Renal pelvis (tissue), 4 donors: ENCODE measurements around the gene TBC1D23. TPM values are rescaled to one million over a fixed set of nuclear protein-coding genes. Genes with fewer than 3 reads are reported as not detected.
A peak's percentile ranks its signal among the peaks of the same experiment; 100 is the strongest.
"Not testable (repeated sequence)": the region's sequence is repeated elsewhere in the genome, so short reads cannot be mapped to it uniquely, and the experiment has no call there.

Experiments
- DNase-seq: peaks from one replicate; pipeline ENCODE4 v3.0.0-alpha.2; 2013
- polyA plus RNA-seq, 3 donors: library from polyadenylated mRNA; unstranded; fragments of 120-200 nt; gene quantifications; one replicate each; pipeline ENCODE4 v1.2.1, GENCODE V29; 2013; ENCODE audit not compliant: insufficient read length in 3 of 3

Gene TBC1D23
- polyA plus RNA-seq, 3 donors = 31.6 to 36.1 (median 34.8) TPM

DNA sequence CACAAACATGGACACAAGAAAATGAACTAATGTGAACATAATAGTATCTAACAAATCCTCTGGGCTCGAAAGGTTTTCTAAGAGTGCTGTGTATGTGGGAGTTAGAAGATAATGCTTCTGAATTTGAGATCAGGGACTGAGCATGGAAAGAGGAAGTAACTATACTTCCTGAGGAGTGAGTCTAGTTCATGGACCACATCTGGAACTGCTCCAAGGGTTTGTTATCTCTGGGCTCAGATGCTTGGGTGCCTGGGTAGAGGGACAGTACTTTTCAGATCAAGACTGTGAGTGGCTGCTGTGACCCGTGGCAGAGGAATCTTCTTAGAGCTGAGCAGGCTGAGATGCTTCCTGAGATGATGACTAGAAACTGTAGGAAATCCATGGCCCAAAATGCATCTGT lies 28.5 kb downstream of the TBC1D23 start:
- DNase-seq = no peak

DNA sequence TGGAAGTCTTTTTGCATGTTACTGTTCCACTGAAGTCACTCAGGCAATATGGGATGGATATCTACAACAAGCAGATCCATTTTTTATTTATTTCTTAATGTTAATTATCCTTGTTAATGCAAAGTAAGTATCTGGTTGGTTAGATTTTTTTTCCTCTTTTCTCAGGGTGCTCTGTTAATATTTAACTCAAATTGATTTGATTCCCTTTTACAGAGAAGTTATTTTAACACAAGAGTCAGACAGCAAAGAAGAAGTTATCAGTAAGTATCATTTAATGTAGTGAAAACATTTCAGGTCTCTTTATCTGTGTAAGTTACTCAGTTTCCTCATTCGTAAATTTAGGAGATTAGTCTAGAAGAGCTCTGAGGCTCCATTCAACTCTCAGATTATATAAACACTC lies 34.3 kb downstream of the TBC1D23 start:
- DNase-seq = no peak

DNA sequence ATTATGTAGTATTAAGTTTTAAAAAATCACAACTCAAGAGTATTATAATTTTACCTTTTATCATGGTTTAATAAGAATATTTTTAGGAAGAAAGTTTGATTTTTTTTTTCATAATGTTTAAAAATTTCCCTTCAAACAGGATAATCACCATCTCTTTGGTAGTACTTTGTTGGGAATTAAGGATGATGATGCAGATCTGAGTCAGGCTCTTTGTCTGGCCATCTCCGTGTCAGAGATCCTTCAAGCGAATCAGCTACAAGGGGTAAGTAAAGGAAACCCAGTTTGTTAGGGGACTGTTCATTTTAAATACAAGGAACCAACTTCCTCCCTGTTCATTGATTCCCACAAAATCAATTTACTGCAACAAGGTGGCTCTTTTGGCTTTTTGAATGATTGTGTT lies 37.0 kb downstream of the TBC1D23 start:
- no peak for DNase-seq

DNA sequence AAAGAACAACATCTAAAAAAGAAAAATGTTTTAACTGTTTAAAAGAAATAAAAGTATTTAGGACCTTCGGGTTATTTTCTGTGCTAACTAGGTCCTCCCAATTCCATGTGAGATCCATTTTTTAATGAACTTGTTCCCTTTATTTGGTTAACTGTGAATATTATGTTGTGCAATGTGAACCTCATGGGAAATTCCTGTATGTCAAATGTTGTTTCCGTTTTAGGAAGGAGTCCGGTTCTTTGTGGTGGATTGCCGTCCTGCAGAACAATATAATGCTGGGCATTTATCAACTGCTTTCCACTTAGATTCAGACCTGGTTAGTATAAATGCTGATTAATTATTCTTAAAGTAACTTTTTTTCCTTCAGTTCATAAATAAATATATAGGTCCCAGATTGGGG lies 38.2 kb downstream of the TBC1D23 start:
- DNase-seq = no peak

DNA sequence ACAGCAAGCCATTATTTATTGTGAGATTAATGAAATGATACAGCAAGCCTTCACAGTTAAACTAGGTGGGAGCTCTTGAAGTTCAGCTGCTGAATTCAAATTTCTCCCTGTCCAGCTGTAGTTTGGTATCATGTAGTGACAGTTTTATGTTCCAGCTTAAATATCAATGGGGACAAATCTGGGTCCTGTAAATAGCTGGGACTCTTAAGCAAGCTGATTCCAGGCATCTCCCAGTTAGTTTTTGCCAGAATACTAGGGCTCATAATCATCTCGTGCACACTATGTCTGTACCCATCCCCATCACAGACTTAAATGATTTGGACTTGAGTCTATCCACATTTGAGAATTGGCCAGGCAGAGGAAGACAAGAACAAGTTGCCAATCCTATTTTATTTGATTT lies 45.9 kb downstream of the TBC1D23 start:
- no peak for DNase-seq

DNA sequence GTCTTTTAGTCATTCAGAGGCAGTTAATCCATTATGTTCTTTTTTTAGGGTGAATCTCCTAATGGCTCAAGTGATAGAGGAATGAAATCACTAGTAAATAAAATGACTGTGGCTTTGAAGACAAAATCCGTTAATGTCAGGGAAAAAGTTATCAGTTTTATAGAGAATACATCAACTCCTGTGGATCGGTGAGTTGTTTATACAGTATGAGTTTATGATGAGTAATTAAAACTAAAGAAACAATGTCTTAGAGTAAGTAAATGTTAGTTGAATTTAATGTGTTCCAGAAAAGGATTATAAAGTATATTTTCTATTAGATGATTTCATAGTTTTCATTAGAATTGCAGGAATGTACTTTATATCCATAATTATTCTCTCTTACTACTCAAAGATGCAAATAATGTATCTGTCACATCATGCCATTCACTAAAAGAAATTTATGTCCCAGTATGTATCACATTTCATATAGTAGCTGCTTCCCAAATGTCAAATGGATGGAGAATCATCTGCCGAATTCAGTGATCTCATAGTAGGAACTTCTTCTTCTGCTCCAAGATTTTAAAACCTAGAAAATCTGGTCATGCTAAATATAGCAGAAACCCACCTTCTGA lies 49.7 kb downstream of the TBC1D23 start:
- DNase-seq = no peak

DNA sequence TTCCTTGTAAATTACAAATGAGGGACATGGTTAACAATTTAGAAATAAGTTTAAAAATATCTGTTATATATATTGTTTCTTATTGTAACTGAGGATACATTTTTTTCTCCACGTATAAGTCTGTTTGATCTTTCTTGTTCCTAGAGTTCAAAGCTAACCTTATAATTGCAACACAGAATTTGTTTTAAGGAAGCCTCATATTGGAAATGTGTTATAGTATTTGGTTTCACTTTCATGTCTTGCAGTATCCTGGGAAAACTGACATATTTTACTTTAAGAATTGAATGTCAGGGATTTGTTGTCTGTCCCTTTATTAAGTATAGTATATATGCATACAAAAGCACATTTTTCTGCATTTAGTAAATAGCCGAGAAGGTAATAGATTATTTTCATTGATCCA lies 50.2 kb downstream of the TBC1D23 start:
- no peak for DNase-seq

DNA sequence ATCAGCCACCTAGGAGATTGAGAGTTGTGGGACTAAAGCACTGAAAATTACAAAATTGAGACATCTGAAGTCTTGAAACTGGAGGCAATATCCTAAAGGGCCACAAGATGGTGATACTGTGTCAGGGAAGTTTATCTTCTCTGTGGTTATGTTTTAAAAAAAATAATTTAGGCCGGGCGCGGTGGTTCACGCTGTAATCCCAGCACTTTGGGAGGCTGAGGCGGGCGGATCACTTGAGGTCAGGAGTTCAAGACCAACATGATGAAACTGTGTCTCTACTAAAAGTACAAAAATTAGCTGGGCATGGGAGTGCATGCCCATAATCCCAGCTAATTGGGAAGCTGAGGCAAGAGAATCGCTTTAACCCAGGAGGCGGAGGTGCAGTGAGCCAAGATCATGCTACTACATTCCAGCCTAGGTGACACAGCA lies 55.9 kb downstream of the TBC1D23 start:
- peak; percentile 24 for DNase-seq

DNA sequence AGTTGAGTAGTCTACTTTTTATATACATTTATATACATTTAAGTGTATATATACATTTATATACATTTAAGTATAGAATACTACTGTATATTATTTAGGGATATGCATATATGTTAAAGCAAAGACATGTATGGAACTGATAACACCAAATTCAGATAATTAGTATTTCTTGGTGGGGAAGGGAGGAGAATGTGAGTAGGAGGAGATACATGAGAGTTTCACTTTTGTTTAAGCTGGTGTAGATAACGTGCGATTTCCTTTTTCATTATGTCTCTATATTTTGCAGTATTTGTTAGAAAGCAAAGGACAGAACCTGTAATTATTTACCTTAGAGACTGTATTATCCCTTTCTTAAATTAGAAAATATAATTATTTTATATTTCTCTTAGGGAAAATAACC lies 57.1 kb downstream of the TBC1D23 start:
- no peak for DNase-seq

DNA sequence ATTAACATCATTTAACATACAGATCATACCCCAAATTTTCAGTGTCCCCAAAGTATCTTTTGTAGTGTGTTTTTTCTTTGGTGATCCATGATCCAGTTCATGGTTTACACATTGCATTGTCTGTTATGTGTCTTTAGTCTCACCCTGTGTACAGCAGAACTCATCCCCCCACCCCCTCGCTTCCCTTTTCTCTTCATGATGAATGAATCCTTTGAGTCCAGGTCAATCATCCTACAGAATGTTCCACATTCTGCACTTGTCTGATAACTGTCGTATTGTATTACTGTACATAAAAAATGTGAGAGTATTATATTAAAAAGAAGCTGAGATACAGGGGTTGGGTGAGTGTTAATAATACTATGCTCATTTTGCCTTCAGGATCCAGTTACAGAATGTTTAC lies 59.2 kb downstream of the TBC1D23 start:
- DNase-seq = no peak

DNA sequence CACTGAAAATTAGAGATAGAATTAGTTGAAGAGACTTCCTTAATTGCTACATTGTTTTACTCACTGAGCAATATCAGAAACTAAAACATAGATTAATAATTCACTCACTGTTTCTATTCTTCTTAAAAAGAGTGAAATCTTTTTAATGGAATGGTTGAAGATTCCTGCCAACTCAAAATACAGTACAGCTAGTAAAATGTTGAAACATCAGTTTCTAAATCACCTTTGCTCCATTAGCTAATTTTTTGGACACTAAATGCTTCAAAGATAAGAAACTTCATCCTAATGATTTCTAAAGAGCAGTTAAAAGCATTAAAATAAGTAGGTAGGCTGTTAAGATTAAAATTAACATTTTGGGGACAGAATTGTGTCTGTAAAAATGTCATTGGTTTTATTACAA lies 63.3 kb downstream of the TBC1D23 start:
- DNase-seq = no peak

DNA sequence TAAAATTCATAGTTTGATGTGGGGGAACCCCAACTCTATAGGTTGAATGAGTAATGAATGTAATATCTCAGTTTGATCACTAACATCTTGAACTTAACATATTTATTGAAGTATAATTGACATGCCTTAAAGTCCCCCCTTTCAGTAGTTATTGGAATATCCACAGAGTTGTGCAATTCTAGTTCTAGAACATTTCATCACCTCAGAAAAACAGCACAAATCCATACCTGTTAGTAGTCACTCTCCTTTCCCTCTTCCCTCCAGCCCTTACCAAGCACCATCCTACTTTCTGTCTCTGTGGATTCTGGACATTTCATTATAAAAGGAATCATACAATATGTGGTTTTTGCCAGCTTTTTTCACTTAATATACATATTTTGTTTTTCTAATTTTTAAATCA lies 65.0 kb downstream of the TBC1D23 start:
- no peak for DNase-seq

DNA sequence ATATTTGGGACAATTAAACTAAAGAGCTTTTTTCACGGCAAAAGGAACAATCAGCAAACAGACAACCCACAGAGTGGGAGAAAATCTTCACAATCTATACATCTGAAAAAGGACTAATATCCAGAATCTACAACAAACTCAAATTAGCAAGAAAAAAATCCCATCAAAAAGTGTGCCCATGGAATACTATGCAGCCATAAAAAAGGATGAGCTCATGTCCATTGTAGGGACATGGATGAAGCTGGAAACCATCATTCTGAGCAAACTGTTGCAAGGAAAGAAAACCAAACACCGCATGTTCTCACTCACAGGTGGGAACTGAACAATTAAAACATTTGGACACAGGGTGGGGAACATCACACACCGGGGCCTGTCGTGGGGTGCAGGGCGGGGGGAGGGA lies 66.6 kb downstream of the TBC1D23 start:
- DNase-seq = not testable (repeated sequence)

DNA sequence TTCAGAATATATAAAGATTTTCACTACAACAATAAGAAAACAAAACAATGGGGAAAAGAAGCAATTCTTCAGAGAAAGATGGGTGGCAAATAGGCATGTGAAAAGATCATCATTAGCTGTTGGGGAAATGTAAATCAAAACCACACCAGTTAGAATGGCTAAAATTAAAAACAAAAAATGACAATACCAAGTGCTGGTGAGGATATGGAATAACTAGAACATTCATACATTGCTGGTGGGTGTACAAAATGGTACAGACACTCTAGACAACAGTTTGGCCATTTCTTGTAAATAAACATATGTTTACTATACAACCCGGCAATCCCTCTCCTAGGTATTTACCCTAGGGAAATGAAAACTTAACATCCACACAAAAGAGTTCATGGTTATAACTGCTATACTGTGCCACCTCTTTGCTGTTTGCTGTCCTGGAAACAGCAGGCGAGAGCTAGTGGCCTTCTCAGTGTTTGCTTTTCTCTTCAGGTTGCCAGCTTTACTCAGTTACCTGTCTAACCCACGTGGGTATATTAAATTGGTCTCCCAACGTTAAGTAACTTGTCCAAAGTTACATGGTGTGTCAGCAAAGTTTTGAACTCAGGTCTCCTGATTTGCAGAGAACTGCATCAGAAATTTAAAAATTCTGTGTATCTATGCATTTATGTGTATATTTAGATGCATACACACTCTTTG lies 69.2 kb downstream of the TBC1D23 start:
- no peak for DNase-seq

DNA sequence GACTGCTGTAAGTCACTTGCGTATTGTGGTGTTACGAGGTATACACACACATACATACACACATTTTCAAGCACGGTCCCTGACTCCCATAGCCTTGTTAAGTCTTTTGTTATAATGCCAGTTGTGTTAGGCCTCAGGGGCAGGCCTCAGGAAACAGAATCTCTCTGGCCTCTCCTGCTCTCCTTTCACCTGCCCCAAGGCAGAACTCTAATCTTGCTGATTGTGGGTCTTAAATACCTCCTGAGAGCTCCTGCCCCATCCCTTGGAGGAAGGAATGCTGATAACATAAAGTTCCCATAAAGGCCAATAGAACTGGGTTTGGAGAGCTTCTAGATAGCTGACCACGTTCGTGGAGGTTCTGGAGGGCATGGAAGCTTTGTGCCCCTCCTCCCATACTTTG lies 69.9 kb downstream of the TBC1D23 start:
- DNase-seq = no peak

DNA sequence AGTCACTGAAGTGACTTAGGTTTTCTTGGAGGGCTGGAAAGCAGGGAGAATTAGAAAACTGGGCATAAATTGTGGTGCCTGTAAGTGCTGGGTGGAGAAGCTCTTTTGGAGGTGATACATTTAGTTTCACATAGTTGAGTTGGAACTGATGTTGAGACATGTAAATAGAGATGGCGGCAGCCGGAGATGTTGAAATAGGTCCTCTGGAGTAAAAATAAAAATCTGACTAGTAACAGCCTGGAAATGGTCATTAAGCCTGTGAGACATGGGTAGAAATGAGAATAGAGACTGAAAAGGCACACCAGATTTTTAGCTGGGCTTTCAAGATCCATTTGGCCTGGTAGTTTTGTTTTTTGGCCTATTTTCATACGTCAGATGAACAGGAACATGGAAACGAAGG lies 70.9 kb downstream of the TBC1D23 start:
- no peak for DNase-seq

DNA sequence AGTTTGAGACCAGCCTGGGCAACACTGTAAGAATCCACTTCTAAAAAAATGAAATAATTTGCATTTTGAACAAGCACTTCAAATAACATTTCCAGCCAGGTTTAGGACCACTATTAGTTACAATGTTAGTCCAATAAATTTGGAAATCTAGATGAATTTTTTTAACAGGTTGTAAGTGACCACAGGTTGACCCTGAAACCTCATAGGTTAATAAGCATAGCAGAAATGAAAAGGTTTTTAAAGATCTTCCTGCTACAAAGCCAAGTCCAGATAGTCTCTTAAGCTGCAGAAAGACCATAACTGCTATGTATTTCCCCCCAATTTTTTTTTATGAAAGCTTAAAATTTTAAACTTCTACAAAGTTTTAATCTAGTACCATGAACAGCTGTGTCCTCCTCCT lies 72.3 kb downstream of the TBC1D23 start:
- DNase-seq = no peak

DNA sequence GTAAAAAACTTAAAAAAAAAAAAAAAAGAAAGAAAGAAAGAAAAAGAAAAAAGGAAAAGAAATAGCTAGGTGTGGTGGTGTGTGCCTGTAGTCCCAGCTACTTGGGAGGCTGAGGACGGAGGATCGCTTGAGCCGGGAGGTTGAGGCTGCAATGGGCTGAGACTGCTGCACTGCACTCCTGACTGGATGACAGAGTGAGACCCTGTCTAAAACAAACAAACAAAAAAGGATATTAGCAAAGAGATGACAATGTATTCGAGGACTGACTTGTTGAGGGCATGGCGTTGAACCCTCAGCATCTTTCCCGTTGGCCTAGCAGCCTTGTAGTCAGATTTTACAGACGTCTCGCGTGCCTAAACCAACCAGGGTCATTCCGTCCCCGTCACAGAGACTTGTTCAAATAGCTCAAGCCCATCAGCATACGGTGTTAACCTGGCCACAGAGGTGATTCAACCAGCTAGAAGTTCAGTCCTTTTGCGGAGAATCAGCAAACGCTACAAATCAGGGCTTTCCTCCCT lies 73.2 kb downstream of the TBC1D23 start:
- DNase-seq = no peak

DNA sequence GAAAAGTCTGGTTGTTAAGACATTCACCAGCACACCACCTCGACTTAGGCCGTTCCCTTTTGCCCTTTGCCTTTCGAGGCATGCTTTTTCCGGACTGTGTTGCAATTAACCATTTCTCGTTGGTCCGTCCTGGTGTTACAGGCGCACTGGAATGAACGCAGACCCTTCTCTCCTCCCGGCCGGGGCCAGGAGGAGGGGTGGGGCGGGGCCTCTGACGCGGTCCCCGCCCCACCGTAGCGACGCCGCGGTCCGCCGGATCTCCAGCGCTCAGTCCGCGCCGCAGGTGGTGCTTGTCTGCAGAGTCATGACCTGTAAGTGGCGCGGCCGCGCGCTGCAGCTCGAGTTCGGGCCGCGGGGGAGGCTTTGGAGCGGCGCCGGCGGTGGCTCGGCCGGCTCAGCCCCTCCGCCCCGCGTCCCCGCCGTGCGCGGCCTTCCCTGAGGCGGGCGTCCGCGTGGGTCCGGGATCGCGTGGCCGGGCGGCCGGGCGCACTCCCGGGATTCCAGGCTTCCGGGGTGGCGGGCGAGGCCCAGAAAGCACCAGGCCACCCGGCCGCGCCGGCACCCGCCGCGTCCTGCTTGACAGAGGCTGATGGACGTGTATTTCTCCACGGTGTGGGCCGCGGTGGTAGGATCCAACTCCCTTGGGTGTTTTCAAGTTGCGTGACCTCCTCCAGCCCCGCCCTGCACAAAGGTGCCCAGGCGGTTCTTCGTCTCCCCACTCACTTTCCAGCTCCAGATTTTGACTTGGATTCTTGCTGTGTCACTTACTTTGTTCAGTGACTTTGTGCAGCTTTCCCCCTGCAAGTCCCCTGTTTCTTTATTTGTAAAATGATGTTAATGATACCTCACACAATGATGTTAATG lies 73.9 kb downstream of the TBC1D23 start, which contains the start of gene NIT2:
NIT2 (plus strand) TSS at position 270 of the 864 bp plus-strand sequence; CDS start at position 305, 35 bp downstream.
- DNase-seq = peak; percentile 86

DNA sequence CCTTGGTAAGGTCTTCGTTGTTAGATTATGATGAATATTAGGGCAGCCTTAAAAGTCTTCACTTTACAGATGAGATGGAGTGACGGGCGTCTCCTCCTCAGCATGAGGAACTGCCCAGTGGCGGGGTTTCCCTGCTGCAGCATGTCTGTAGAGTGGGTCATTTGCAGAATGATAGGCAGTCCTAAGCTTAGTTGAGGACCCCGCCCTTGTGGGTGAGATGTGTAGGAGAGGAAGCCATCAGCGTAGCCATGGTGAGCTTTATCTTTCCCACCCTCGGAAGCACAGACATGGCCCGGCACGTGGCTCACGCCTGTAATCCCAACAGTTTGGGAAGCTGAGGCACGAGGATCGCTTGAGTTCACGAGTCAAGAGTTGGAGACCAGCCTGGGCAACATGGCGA lies 74.6 kb downstream of the TBC1D23 start:
- no peak for DNase-seq

DNA sequence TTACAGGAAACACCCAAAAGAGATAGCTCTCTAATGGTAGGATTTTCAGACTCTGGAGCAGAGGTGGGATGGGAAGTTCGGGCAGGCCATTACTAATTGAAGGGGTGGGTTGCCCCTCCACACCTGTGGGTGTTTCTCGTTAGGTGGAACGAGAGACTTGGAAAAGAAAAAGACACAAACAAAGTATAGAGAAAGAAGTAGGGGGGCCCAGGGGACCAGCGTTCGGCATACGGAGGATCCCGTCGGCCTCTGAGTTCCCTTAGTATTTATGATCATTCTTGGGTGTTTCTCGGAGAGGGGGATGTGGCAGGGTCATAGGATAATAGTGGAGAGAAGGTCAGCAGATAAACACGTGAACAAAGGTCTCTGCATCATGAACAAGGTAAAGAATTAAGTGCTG lies 75.4 kb downstream of the TBC1D23 start:
- not testable (repeated sequence) for DNase-seq

DNA sequence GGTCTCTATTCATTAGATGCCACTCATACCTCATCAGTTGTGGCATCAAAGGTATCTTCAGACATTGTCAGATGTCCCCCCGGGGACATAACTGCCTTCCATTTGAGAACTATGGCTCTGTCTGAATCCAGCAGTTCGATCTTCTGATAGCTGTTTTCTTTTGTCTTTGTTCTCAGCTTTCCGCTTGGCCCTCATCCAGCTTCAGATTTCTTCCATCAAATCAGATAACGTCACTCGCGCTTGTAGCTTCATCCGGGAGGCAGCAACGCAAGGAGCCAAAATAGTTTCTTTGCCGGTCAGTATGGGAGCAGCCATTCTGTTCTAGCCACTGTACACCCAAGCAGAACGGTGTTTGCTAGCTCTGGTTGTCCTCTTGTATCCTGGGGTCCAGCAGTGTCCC lies 78.1 kb downstream of the TBC1D23 start:
- no peak for DNase-seq

DNA sequence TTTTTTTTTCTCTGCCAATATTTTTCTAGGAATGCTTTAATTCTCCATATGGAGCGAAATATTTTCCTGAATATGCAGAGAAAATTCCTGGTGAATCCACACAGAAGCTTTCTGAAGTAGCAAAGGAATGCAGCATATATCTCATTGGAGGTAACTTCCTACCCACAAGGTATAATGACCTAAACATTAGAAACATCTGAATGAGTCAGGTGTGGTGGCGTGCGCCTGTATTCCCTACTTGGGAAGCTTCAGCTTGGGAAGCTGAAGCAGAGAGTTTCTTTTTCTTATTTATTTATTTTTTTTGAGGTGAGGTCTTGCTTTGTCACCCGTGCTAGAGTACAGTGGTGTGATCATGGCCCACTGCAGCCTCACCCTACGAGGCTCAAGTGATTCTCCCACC lies 79.0 kb downstream of the TBC1D23 start:
- no peak for DNase-seq
